IMR-90 (cell line): ENCODE data around the gene WIPF1. TPM values are rescaled to one million over a fixed set of nuclear protein-coding genes. Genes with fewer than 3 reads are reported as not detected.

Source experiments
- ATAC-seq: fragments of 200-7000 bp; cut with Tn5 transposase; 2 replicates; pipeline ENCODE4 v1.9.1; 2020; ENCODE audit warnings: low read depth, mild to moderate bottlenecking, moderate library complexity
- BruUV-seq: library from RNA; stranded (reverse); fragments of 400-500 nt; replicated peaks from 2 replicates; lab custom pipeline; 2021; lab: Mats Ljungman, UMichigan
- CTCF ChIA-PET: fragments of 300-600 bp; formaldehyde crosslinking; extraction: SDS; loops from one replicate; lab custom pipeline; 2021; ENCODE audit warnings: antibody characterized with exemption; lab: Yijun Ruan, JAX
- POLR2A ChIA-PET: fragments of 300-600 bp; sonication (Branson Sonifier 250); formaldehyde crosslinking; loops from one replicate; lab custom pipeline; 2022; ENCODE audit warnings: antibody characterized with exemption; ENCODE audit not compliant: unreplicated experiment; lab: Charles Lee
- DNase-seq: peaks from one replicate; pipeline ENCODE4 v3.0.0; 2013
- H2AFZ ChIP-seq: replicated peaks from 2 replicates; pipeline ENCODE3; 2013; ENCODE audit warnings: low read length, mild to moderate bottlenecking; ENCODE audit not compliant: poor library complexity
- H2AK5ac ChIP-seq: 2 replicates; pipeline ENCODE4 v1.6.1; 2013; ENCODE audit warnings: low read depth, low read length, inconsistent platforms
- H2AK9ac ChIP-seq: replicated peaks from 2 replicates; pipeline ENCODE3; 2013; ENCODE audit warnings: mild to moderate bottlenecking, low read depth, low read length, moderate library complexity; ENCODE audit not compliant: poor library complexity
- H2BK120ac ChIP-seq: 2 replicates; pipeline ENCODE4 v1.6.1; 2013; ENCODE audit warnings: low read depth, low read length, inconsistent platforms
- H2BK15ac ChIP-seq: 3 replicates; pipeline ENCODE4 v1.6.1; 2013; ENCODE audit warnings: low read depth, low read length, inconsistent platforms
- H2BK20ac ChIP-seq: 2 replicates; pipeline ENCODE4 v1.6.1; 2013; ENCODE audit warnings: low read depth, mild to moderate bottlenecking, inconsistent platforms, low read length, moderate library complexity
- H2BK5ac ChIP-seq: 2 replicates; pipeline ENCODE4 v1.6.1; 2013; ENCODE audit warnings: mild to moderate bottlenecking, low read depth, low read length, inconsistent platforms; ENCODE audit not compliant: poor library complexity, severe bottlenecking
- H3K14ac ChIP-seq: replicated peaks from 2 replicates; pipeline ENCODE4 v1.6.1; 2013; ENCODE audit warnings: low read depth, low read length, inconsistent platforms
- H3K18ac ChIP-seq: 2 replicates; pipeline ENCODE4 v1.6.1; 2013; ENCODE audit warnings: low read depth, low read length, control low read depth
- H3K23ac ChIP-seq: 2 replicates; pipeline ENCODE4 v1.6.1; 2013; ENCODE audit warnings: low read depth, low read length, inconsistent platforms
- H3K27ac ChIP-seq: 2 replicates; pipeline ENCODE4 v1.5.1; 2013; ENCODE audit warnings: mild to moderate bottlenecking, control low read depth, low read length; ENCODE audit not compliant: insufficient read depth
- H3K27me3 ChIP-seq: 2 replicates; pipeline ENCODE4 v1.6.1; 2013; ENCODE audit warnings: low read length; ENCODE audit not compliant: control insufficient read depth, insufficient read depth
- H3K36me3 ChIP-seq: 2 replicates; pipeline ENCODE4 v1.6.1; 2013; ENCODE audit warnings: low read length, mixed read lengths; ENCODE audit not compliant: control insufficient read depth, insufficient read depth
- H3K4ac ChIP-seq: 2 replicates; pipeline ENCODE4 v1.6.1; 2013; ENCODE audit warnings: low read depth, low read length, inconsistent platforms
- H3K4me1 ChIP-seq: 2 replicates; pipeline ENCODE4 v1.6.1; 2013; ENCODE audit warnings: low read length, mixed read lengths; ENCODE audit not compliant: control insufficient read depth, insufficient read depth
- H3K4me2 ChIP-seq: 2 replicates; pipeline ENCODE4 v1.6.1; 2013; ENCODE audit warnings: low read depth, mild to moderate bottlenecking, control low read depth, low read length, moderate library complexity
- H3K4me3 ChIP-seq: 2 replicates; pipeline ENCODE4 v1.5.1; 2013; ENCODE audit warnings: low read depth, mild to moderate bottlenecking, control low read depth, low read length, moderate library complexity; ENCODE audit not compliant: insufficient read depth
- H3K56ac ChIP-seq: 2 replicates; pipeline ENCODE4 v1.6.1; 2013; ENCODE audit warnings: low read length, inconsistent platforms; ENCODE audit not compliant: insufficient read depth; ENCODE audit errors: extremely low read depth
- H3K79me1 ChIP-seq, 2 experiments: 2 replicates each; pipeline ENCODE4 v1.6.1; 2013; ENCODE audit warnings: low read length in 2 of 2, inconsistent platforms in 1 of 2, low read depth in 1 of 2
- H3K9ac ChIP-seq: 2 replicates; pipeline ENCODE4 v1.6.1; 2013; ENCODE audit warnings: low read depth, low read length, control low read depth
- H3K9me1 ChIP-seq: 2 replicates; pipeline ENCODE4 v1.6.1; 2013; ENCODE audit warnings: low read length, inconsistent platforms; ENCODE audit not compliant: insufficient read depth
- H3K9me3 ChIP-seq: 2 replicates; pipeline ENCODE4 v1.6.1; 2013; ENCODE audit warnings: low read length; ENCODE audit not compliant: control insufficient read depth, insufficient read depth
- H4K20me1 ChIP-seq: 2 replicates; pipeline ENCODE4 v1.6.1; 2013; ENCODE audit warnings: low read length, inconsistent platforms; ENCODE audit not compliant: insufficient read depth
- H4K5ac ChIP-seq: 2 replicates; pipeline ENCODE4 v1.6.1; 2013; ENCODE audit warnings: mild to moderate bottlenecking, low read depth, low read length, control low read depth
- H4K8ac ChIP-seq, 2 experiments: 2 replicates each; pipeline ENCODE4 v1.6.1; 2013; ENCODE audit warnings: low read depth in 2 of 2, low read length in 2 of 2, control low read depth in 1 of 2, inconsistent platforms in 1 of 2
- H4K91ac ChIP-seq: 2 replicates; pipeline ENCODE4 v1.6.1; 2013; ENCODE audit warnings: low read depth, low read length, inconsistent platforms; ENCODE audit not compliant: insufficient read depth
- CEBPB ChIP-seq: IDR thresholded peaks from 2 replicates; pipeline ENCODE4 v1.6.1; 2012; ENCODE audit warnings: low read depth, low read length, improper control_type of control experiment
- MAFK ChIP-seq: IDR thresholded peaks from 2 replicates; pipeline ENCODE4 v1.6.1; 2012; ENCODE audit warnings: low read depth, low read length, improper control_type of control experiment
- MAZ ChIP-seq: IDR thresholded peaks from 2 replicates; pipeline ENCODE4 v1.6.1; 2012; ENCODE audit warnings: low read depth, mild to moderate bottlenecking, low read length, improper control_type of control experiment, moderate library complexity, borderline replicate concordance
- MXI1 ChIP-seq: IDR thresholded peaks from 2 replicates; pipeline ENCODE4 v1.6.1; 2012; ENCODE audit warnings: low read depth, mild to moderate bottlenecking, low read length, moderate library complexity, borderline replicate concordance
- NFE2L2 ChIP-seq: fragments of 150-350 bp; IDR thresholded peaks from 2 replicates; pipeline ENCODE4 v1.6.1; 2016; ENCODE audit warnings: low read depth, mild to moderate bottlenecking, low read length
- WGBS, 2 experiments: methylation state at CpG; one replicate each; pipeline versions ENCODE4 v1.1.5 to v1.1.7; 2013; ENCODE audit warnings: missing lambda C conversion rate in 2 of 2; ENCODE audit not compliant: insufficient read length in 1 of 2; ENCODE audit errors: extremely low coverage in 2 of 2; 5-methylcytosine and 5-hydroxymethylcytosine counted together
- dilution Hi-C: fragments of 300-500 bp; cut with HindIII; formaldehyde crosslinking; loops from one replicate; pipeline ENCODE4 v1.14.3; 2018; ENCODE audit warnings: low sequenced_read_pairs; ENCODE audit not compliant: unreplicated experiment
- in situ Hi-C: fragments of 300-500 bp; cut with MboI; formaldehyde crosslinking; loops from 3 replicates; pipeline ENCODE4 v1.14.3; 2019; ENCODE audit warnings: low sequenced_read_pairs, inconsistent platforms, mixed read lengths
- intact Hi-C: fragments of 100-400 bp; cut with micrococcal nuclease; formaldehyde crosslinking; loops from 2 replicates; pipeline ENCODE4 v1.10.0; 2022
- polyA plus RNA-seq, 3 experiments: library from polyadenylated mRNA; depleted of rRNA; stranded (reverse); fragments of >200 nt; gene quantifications; 2 replicates each; pipeline ENCODE4 v1.2.3, GENCODE V29; 2012; ENCODE audit warnings: low replicate concordance in 1 of 3
- total RNA-seq: library from RNA; depleted of rRNA; stranded (reverse); fragments of >200 nt; gene quantifications from 2 replicates; pipeline ENCODE4 v1.2.3, GENCODE V29; 2012

The WIPF1 gene
- total and polyA plus RNA-seq, 2 of the 4 experiments (the other 2 are of a cell fraction) = 2.7 to 13.5 TPM

DNA sequence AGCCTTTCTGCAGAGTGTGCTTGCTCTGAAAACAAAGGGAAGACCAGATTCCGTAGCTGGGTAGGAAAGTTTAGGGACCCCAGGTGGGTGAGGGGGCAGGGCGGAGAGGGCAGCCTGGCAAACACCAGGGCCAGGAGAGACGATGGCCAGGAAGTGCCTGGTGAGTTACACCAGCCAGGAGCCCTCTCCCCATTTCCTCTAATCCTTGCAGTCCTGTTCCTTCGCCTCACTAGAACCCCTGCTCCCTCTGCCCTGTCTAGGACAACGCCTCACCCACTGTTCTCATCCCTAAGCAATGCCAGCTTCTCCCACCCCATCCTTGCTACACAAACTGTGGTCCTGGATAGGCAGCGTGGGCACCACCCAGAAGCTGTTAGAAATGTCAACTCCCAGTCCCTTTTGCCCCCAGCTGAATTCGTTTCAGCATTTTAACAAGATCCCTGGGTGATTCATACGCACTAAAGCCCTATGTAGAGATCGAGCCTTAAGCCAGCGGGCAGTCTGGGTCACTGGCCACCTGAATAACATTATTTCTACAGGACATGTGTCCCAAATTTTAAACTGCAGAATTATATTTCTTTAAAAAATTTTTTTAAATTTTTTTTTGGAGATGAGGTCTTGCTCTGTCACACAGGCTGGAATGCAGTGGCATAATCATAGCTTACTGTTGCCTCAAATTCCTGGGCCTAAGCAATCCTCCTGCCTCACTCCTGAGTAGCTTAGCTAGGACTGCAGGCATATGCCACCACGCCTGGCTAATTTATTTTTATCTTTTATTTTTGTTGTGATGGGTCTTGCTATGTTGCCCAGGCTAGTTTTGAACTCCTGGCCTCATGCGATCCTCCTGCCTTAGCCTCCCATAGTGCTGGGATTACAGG lies 10.9 kb downstream of the WIPF1 start:
- peaks cover 26% of the 10 kb centered on the region for H3K4me1 ChIP-seq
- H2BK15ac ChIP-seq = no peak overlapping the region
- no peak overlapping the region for H2AFZ ChIP-seq
- H3K23ac ChIP-seq = no peak overlapping the region
- ATAC-seq (peak; percentile 45; the same call in 1 of the 2 replicates), DNase-seq (peak; percentile 38)
- TF ChIP-seq MAZ = no peak
- TF ChIP-seq MAFK = no peak
- TF ChIP-seq NFE2L2 = no peak
- TF ChIP-seq CEBPB = peak; percentile 50; the same call in 1 of the 2 replicates
- no peak for TF ChIP-seq MXI1
- no peak overlapping the region for H2BK5ac ChIP-seq
- peak overlapping the region; percentile 43; the same call in 1 of the 2 replicates for H3K4ac ChIP-seq
- intact Hi-C loops (no loop called here), dilution Hi-C loops (no loop called here), in situ Hi-C loops (no loop called here)
- ChIA-PET CTCF (interaction anchor here (1.3 kb wide), 1 partner anchor 8 kb away, joined by 3 read pairs; no protein-coding TSS in a partner anchor), POLR2A (no interaction called here)
- peak overlapping the region; percentile 20; the same call in 1 of the 2 replicates for H3K14ac ChIP-seq
- no peak overlapping the region for H3K4me3 ChIP-seq
- H3K9me1 ChIP-seq = peaks cover 5% of the 10 kb centered on the region
- WGBS, 2 experiments = 97% methylated on average over 5 of the region's 12 CpGs; no CpG with 5 or more reads in 1 of the 2 experiments
- H4K5ac ChIP-seq = peak overlapping the region; percentile 69; the same call in 1 of the 2 replicates
- H3K36me3 ChIP-seq = 0 out of 2 replicates have a peak, but pooled peaks cover 1% of the 10 kb centered on the region
- no peak overlapping the region for H3K27ac ChIP-seq
- no peak overlapping the region for H3K56ac ChIP-seq
- no peak overlapping the region; the same call in 1 of the 2 replicates for H2BK20ac ChIP-seq
- no peak overlapping the region for H2AK9ac ChIP-seq
- no peak overlapping the region for H2BK120ac ChIP-seq
- H3K79me1 ChIP-seq = peaks cover 10 to 19% of the 10 kb centered on the region in 2 experiments
- no peaks in the 10 kb centered on the region for H3K27me3 ChIP-seq
- no peak overlapping the region for H3K4me2 ChIP-seq
- H4K20me1 ChIP-seq = peaks cover 3% of the 10 kb centered on the region; the same call in 1 of the 2 replicates
- H3K9me3 ChIP-seq = no peaks in the 10 kb centered on the region
- H4K91ac ChIP-seq = no peak overlapping the region
- no peak overlapping the region for H4K8ac ChIP-seq
- no peak overlapping the region for H3K9ac ChIP-seq
- BruUV-seq = no TSS peak
- peak overlapping the region; percentile 57 for H3K18ac ChIP-seq
- H2AK5ac ChIP-seq = peak overlapping the region; percentile 51; the same call in 1 of the 2 replicates
